ENCODE results near the gene VENTX.

GRCh38 chr10:133201151-133201947 lies 36.3 kb upstream of the VENTX start:
- TF ChIP-seq CTCF (IDR thresholded peaks at IDR 0.05) (no peak), POLR2AphosphoS5 (IDR thresholded peaks at IDR 0.05) (no peak)

All from sigmoid colon (tissue), 4 donors.